Activated CD4-positive, alpha-beta memory T cell treated with anti-CD3 and anti-CD28 coated beads for 36 hours (primary cell): ENCODE measurements around the gene FTO. TPM values are rescaled to one million over a fixed set of nuclear protein-coding genes. Genes with fewer than 3 reads are reported as not detected.

Source experiments
- CTCF ChIA-PET: fragments of 350-600 bp; sonication (Branson Sonifier 250); formaldehyde crosslinking; loops from one replicate; lab custom pipeline; 2021; ENCODE audit warnings: antibody characterized with exemption, inconsistent platforms; lab: Charles Lee
- POLR2A ChIA-PET: fragments of 350-600 bp; sonication (Branson Sonifier 250); formaldehyde crosslinking; loops from one replicate; lab custom pipeline; 2021; ENCODE audit warnings: antibody characterized with exemption; lab: Charles Lee
- DNase-seq: peaks from one replicate; pipeline ENCODE4 v3.0.0-alpha.2; 2020
- H3K27ac Mint-ChIP-seq: one replicate; pipeline ENCODE4 v1.8.0; 2021; ENCODE audit warnings: mixed read lengths
- H3K27me3 Mint-ChIP-seq: one replicate; pipeline ENCODE4 v1.8.0; 2021; ENCODE audit warnings: mixed read lengths
- H3K36me3 Mint-ChIP-seq: one replicate; pipeline ENCODE4 v1.8.0; 2021; ENCODE audit warnings: mixed read lengths
- H3K4me1 Mint-ChIP-seq: one replicate; pipeline ENCODE4 v1.8.0; 2021; ENCODE audit warnings: low read depth, mixed read lengths
- H3K4me3 Mint-ChIP-seq: one replicate; pipeline ENCODE4 v1.8.0; 2021; ENCODE audit warnings: mild to moderate bottlenecking, mixed read lengths
- H3K9me3 Mint-ChIP-seq: one replicate; pipeline ENCODE4 v1.8.0; 2021; ENCODE audit warnings: mixed read lengths
- intact Hi-C: fragments of 100-400 bp; cut with micrococcal nuclease; formaldehyde crosslinking; loops from one replicate; pipeline ENCODE4 v1.15.1; 2023
- total RNA-seq, 2 experiments: library from RNA; stranded (reverse); gene quantifications; one replicate each; pipeline ENCODE4 v1.2.3, GENCODE V29; 2021

FTO gene
- total RNA-seq, 2 experiments from 2014 or later = 50.7 to 53.1 TPM

DNA sequence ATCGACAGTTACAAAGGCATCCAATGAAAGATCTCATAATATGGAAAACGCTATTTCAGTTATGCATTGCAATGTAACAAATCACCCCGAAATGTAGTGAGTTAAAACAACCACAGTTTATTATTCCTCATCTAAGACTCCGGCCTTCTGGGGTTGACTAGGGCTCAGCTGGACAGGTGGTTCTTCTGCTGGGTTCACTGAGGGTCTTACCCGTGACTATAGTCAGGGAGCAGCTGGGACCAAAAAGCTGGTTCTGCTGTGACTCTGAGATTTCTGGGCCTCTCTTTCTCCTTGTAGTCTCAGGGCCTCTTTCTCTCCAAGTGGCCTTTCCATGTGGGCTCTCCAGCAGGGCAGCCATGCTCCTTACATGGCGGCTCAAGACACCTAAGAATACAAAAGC is 386.6 kb downstream of the FTO start:
- CTCF ChIA-PET = no interaction called here
- H3K4me1 Mint-ChIP-seq = no peaks in the 10 kb centered on the region
- DNase-seq = no peak
- no peak overlapping the region for H3K27ac Mint-ChIP-seq
- H3K27me3 Mint-ChIP-seq = no peaks in the 10 kb centered on the region
- no peak overlapping the region for H3K4me3 Mint-ChIP-seq
- intact Hi-C loops = no loop called here
- POLR2A ChIA-PET = no interaction called here
- peaks cover 41% of the 10 kb centered on the region for H3K36me3 Mint-ChIP-seq
- peaks cover 11% of the 10 kb centered on the region for H3K9me3 Mint-ChIP-seq

DNA sequence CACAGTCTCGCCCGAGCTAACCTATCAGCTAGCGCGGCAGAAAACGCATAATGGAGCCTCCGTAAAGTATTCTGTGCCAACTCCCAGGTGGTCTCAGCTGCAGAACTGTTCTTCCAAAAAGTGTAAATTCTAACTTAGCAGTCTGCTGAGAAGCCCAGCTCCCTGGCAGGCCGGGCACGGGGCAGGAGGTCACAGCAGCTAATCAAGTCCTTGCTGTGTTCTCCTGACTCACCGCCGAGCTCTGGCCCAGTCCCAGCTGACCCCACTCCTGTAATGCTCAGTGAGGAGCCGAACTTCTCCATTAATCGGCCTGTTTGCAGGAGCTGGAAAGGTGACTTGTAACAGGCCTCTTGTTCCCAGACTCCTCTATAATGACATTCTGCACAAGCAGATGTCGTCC is 389.3 kb downstream of the FTO start:
- no peaks in the 10 kb centered on the region for H3K27me3 Mint-ChIP-seq
- H3K27ac Mint-ChIP-seq = no peak overlapping the region
- no peaks in the 10 kb centered on the region for H3K4me1 Mint-ChIP-seq
- ChIA-PET POLR2A (no interaction called here), CTCF (no interaction called here)
- no peak for DNase-seq
- intact Hi-C loops = no loop called here
- H3K4me3 Mint-ChIP-seq = no peak overlapping the region
- H3K36me3 Mint-ChIP-seq = peaks cover 45% of the 10 kb centered on the region
- H3K9me3 Mint-ChIP-seq = peaks cover 19% of the 10 kb centered on the region

DNA sequence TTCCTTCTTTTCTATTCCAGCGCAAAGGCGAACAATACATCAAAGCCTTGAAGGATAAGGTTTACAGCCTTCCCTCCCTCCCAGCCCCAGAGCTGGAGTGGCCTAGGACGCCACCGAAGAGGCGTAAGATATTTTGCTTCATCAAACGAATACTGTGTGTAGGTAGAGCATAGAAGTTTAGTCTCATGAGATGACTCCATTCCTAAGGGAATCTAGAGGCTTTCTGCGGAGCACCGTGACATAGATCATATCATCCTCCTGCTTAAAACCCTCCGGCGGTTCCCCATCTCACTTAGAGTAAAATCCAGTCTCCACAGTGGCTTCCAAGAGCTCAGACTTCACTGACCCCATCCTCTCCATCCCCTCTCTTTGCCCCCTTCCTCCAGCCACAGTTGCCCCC is 390.7 kb downstream of the FTO start:
- intact Hi-C loops = no loop called here
- Mint-ChIP-seq H3K27me3 (no peaks in the 10 kb centered on the region), H3K27ac (no peak overlapping the region), H3K4me3 (no peak overlapping the region), H3K9me3 (peaks cover 19% of the 10 kb centered on the region), H3K36me3 (peaks cover 39% of the 10 kb centered on the region), H3K4me1 (no peaks in the 10 kb centered on the region)
- DNase-seq = no peak
- ChIA-PET POLR2A (no interaction called here), CTCF (no interaction called here)

DNA sequence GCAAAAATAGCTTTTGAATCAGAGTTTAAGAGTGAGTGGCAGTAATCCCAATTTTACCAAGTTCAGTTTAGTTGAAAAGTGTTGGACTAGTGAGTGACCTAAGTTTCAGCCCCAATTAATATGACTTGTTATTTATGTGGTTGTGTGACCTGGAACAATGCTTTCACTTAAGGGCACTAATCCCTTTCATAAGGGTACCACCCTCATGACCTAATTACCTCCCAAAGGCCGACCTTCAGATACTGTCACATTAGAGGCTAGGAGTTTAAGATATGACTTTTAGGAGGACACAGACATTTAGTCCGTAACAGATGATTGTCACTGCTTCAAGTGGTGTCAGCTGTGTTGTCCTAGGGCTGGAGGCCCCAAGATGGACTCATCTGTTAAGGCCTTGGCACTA is 392.7 kb downstream of the FTO start:
- ChIA-PET CTCF (no interaction called here), POLR2A (no interaction called here)
- no peak overlapping the region for H3K27ac Mint-ChIP-seq
- no peak for DNase-seq
- peaks cover 19% of the 10 kb centered on the region for H3K9me3 Mint-ChIP-seq
- H3K4me1 Mint-ChIP-seq = no peaks in the 10 kb centered on the region
- no peak overlapping the region for H3K4me3 Mint-ChIP-seq
- intact Hi-C loops = no loop called here
- H3K27me3 Mint-ChIP-seq = no peaks in the 10 kb centered on the region
- H3K36me3 Mint-ChIP-seq = peaks cover 36% of the 10 kb centered on the region

DNA sequence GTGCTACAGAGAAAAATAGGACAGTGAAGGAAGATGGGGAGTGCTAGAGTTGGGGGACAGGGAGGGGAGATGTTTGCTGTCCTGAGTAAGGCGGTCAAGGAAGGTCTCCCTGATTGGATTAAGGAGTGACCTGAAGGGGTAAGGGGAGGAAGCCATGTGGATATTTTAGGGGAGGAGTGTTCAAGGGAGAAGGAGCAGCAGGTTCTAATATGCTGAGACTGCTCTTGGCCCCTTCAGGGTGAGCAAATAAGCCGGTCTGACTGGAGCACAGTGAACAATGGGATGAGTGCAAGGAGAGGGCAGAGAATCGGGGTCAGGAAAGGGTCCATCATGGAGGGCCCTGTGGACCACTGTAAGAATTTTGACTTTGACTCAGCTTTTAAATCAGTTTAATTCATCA is 393.8 kb downstream of the FTO start:
- CTCF ChIA-PET = no interaction called here
- no peak overlapping the region for H3K27ac Mint-ChIP-seq
- H3K36me3 Mint-ChIP-seq = peaks cover 29% of the 10 kb centered on the region
- POLR2A ChIA-PET = no interaction called here
- no peaks in the 10 kb centered on the region for H3K4me1 Mint-ChIP-seq
- intact Hi-C loops = no loop called here
- H3K27me3 Mint-ChIP-seq = no peaks in the 10 kb centered on the region
- peaks cover 19% of the 10 kb centered on the region for H3K9me3 Mint-ChIP-seq
- DNase-seq = no peak
- no peak overlapping the region for H3K4me3 Mint-ChIP-seq

DNA sequence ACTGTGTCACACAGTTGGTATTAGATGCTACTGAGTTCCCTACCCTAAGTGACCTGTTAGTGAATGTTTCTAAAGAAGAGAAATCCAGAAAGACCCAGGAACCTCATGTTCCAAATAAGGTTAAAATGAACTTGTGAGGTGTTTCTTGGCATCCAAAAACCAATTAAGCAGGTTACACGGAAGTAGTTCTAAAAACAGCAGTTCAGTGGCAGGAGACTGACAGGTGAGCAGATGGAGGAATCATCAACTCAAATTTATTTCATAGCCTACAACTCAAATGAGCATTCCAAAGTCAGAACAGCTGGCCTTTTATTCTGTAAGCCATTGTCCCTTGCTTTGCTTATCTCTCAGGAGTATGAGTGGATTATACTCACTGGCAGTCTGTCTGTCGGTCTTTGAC is 394.3 kb downstream of the FTO start:
- POLR2A ChIA-PET = no interaction called here
- H3K27ac Mint-ChIP-seq = no peak overlapping the region
- no peaks in the 10 kb centered on the region for H3K27me3 Mint-ChIP-seq
- H3K36me3 Mint-ChIP-seq = peaks cover 25% of the 10 kb centered on the region
- CTCF ChIA-PET = no interaction called here
- intact Hi-C loops = no loop called here
- H3K4me3 Mint-ChIP-seq = no peak overlapping the region
- H3K9me3 Mint-ChIP-seq = peaks cover 19% of the 10 kb centered on the region
- no peaks in the 10 kb centered on the region for H3K4me1 Mint-ChIP-seq
- DNase-seq = no peak

DNA sequence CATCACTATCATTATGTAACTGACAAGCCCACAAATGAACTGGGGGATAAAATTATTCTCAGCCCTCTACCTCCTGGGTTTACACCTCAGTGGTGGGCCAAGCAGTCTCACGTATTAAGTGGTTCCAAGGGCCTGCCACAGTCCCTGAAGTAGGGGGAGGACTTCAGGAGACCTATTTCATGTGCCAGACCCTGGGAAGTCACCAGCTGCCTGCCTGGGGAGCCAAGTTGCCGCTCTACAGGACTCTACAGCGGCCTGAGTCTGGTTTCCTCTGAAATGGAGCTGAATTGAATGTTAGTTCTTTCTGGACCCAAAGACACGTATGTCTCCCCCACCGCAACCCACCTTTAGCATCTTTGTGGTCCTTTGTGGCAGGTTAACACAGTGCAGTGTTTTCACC is 395.7 kb downstream of the FTO start:
- DNase-seq = no peak
- Mint-ChIP-seq H3K36me3 (peaks cover 17% of the 10 kb centered on the region), H3K27ac (no peak overlapping the region), H3K9me3 (peaks cover 15% of the 10 kb centered on the region), H3K27me3 (no peaks in the 10 kb centered on the region), H3K4me3 (no peak overlapping the region), H3K4me1 (no peaks in the 10 kb centered on the region)
- ChIA-PET CTCF (no interaction called here), POLR2A (no interaction called here)
- intact Hi-C loops = no loop called here

DNA sequence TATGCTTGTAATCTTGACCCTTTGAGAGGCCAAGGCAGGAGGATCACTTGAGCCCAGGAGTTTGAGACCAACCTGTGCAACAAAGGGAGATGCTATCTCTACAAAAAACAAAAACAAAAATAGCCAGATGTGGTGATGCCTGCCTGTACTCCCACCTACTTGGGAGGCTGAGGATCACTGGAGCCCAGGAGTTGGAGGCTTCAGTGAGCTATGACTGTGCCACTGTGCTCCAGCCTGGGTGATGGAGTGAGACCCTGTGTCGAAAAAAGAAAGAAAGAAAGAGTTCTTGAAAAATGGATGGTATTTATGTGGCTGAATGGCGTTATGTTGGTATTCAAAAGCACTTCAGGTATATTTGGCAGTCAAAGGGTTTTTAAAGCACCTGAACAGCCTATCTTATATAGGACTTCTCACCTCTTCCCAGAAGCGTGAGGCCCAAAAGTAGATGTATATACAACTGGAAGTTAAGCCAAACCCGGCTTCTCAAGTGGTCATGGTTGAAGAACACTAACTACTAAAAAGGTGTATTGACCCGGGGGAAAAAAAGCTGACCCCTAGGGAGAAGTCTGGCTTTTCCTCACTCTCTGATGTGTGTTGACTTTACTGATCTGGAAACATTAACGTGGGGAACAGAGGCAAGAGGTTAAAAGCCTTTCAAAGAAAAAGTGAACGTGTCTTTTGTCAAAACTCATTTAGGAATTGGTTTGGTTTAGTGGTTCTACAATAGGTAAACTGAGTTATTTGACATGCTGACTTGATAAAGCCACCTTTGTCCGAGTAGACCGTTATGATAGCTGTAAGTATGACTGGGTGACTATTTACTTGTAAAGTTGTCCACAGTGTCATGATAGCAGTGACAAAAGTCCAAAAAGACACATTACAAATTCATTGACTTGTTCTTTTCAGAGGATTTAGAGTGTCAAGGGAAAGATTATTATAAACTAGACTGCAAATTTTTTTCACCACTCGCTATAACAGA is 399.2 kb downstream of the FTO start:
- ChIA-PET POLR2A (no interaction called here), CTCF (interaction anchor here (0.8 kb wide), 1 partner anchor 115 kb away, joined by 3 read pairs; no protein-coding TSS in a partner anchor)
- H3K4me1 Mint-ChIP-seq = no peaks in the 10 kb centered on the region
- DNase-seq = no peak
- intact Hi-C loops = no loop called here
- no peak overlapping the region for H3K4me3 Mint-ChIP-seq
- H3K9me3 Mint-ChIP-seq = no peaks in the 10 kb centered on the region
- no peak overlapping the region for H3K27ac Mint-ChIP-seq
- H3K36me3 Mint-ChIP-seq = no peaks in the 10 kb centered on the region
- H3K27me3 Mint-ChIP-seq = no peaks in the 10 kb centered on the region

DNA sequence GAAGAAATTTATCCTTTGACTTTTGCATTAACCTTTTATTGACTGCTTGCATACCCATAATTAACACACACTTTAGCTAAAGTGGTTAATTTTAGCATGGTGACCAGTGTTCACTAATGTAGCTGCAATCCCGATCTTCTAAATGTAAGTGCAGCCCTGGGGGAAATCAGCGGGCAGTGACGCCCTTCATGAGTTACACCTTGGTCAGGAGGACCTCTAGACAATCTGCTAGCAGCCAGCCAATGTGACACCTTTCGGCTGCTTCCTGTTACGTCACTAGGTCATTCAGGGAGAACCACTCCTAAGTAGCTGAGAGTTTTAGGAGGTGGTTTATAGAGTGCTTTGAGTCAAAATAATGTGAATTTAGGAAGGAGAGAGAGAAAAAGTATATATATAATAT is 402.1 kb downstream of the FTO start:
- intact Hi-C loops = no loop called here
- no peak overlapping the region for H3K4me3 Mint-ChIP-seq
- no peaks in the 10 kb centered on the region for H3K27me3 Mint-ChIP-seq
- no peaks in the 10 kb centered on the region for H3K36me3 Mint-ChIP-seq
- ChIA-PET POLR2A (no interaction called here), CTCF (no interaction called here)
- H3K4me1 Mint-ChIP-seq = no peaks in the 10 kb centered on the region
- no peak overlapping the region for H3K27ac Mint-ChIP-seq
- no peak for DNase-seq
- H3K9me3 Mint-ChIP-seq = no peaks in the 10 kb centered on the region

DNA sequence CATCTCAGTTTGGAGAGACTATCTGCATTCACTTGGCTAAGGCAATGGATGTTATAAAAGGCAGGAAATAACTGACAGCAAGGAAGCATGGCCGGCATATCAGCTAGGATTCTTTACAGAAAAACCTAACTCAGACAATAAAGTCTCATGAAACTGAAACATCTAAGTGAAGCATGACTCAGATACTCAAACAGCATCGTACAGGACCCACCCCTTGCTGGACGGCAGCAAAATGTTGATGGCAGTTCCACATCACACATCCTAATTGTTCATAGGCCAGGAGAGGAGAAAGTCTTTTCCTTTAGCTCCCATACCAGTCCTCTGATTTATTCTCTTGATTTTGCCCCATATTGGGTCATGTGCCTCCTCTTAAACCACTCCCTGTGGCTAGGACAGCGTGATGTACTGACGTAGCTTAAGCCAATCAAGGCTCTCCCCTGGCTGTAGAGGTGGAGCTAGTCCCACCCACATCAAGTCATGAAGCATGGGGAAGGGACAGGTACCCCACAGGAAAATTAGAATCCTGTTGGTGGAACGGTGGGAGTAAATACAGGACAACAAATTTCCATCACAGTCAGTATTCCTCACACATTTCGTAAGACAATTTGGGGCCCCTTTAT is 403.7 kb downstream of the FTO start:
- Mint-ChIP-seq H3K27ac (no peak overlapping the region), H3K4me1 (no peaks in the 10 kb centered on the region), H3K27me3 (no peaks in the 10 kb centered on the region), H3K36me3 (peaks cover 9% of the 10 kb centered on the region), H3K9me3 (no peaks in the 10 kb centered on the region), H3K4me3 (no peak overlapping the region)
- no peak for DNase-seq
- ChIA-PET CTCF (interaction anchor here (1.1 kb wide), 1 partner anchor 216 kb away, joined by 3 read pairs; no protein-coding TSS in a partner anchor), POLR2A (no interaction called here)
- intact Hi-C loops = no loop called here

DNA sequence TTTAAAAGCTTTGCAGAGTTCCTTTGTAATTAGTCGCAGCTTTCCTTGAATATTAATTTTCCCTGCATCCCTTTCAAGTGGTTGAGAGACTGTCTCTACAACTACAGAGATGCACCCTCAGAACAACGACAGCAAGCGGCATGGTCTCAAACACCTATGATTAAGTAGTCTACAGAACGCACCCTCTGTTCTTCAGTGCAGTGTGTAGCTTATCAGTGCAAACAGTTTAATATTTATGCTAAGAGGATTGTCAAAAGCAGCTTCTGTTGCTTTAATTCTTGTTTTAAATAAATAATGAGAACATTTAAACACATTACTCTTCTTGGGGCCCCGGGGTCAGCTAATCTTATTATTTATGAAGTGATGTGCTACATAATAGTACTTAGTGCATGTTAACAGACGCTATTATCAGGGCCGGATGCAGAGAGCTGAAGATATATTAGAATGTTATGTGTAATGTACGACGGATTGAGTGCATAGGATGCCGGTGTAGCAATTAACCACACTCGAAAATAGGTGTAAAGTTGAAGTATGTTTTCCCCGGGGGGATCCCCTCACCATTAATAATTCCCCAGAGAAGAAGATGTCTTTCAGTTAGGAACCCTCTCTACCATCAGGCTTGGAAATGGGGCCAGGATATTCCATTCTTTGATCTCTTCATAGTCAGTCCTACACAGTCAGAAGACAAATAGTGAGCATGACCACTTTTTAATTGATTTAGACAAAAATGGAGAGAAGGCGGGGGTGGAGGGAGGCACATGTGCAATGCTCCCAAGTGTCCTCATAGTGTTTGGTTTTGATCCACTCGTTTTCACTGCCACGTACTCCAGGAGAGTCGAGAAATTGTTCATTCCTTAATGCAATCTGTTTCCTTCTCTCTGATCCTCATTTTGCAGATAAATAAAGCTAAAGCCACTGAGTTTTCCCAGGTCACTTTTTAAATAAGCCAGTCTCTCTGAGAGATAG is 406.3 kb downstream of the FTO start:
- no peak for DNase-seq
- Mint-ChIP-seq H3K4me1 (no peaks in the 10 kb centered on the region), H3K4me3 (no peak overlapping the region), H3K9me3 (no peaks in the 10 kb centered on the region), H3K36me3 (peaks cover 19% of the 10 kb centered on the region), H3K27ac (no peak overlapping the region), H3K27me3 (no peaks in the 10 kb centered on the region)
- ChIA-PET POLR2A (no interaction called here), CTCF (no interaction called here)
- intact Hi-C loops = no loop called here
